Upper lobe of left lung (tissue), 6 donors: ENCODE results near the gene MSH3. TPM values are rescaled to one million over a fixed set of nuclear protein-coding genes. Genes with fewer than 3 reads are reported as not detected.

Source experiments
- ATAC-seq, 2 donors: fragments of 200-7000 bp; cut with Tn5 transposase; one replicate each; pipeline ENCODE4 v1.9.1; 2022; ENCODE audit warnings: mild to moderate bottlenecking in 2 of 2, moderate library complexity in 2 of 2; ENCODE audit not compliant: low FRiP score in 2 of 2
- DNase-seq, 2 donors: peaks; one replicate each; pipeline ENCODE4 v3.0.0-alpha.2; 2019 to 2020
- H3K27ac ChIP-seq, 4 donors: fragments of 200-600 bp; sonication (generic); one replicate each; pipeline ENCODE4 v1.5.1; 2016 to 2019
- H3K27me3 ChIP-seq, 4 donors: fragments of 200-600 bp; sonication (generic); one replicate each; pipeline ENCODE4 v1.5.1; 2017 to 2019
- H3K36me3 ChIP-seq, 4 donors: fragments of 200-600 bp; sonication (generic); one replicate each; pipeline ENCODE4 v1.5.1; 2016 to 2019
- H3K4me1 ChIP-seq, 4 donors: fragments of 200-600 bp; sonication (generic); one replicate each; pipeline ENCODE4 v1.5.1; 2018 to 2019
- H3K4me3 ChIP-seq, 4 donors: fragments of 200-600 bp; sonication (generic); one replicate each; pipeline ENCODE4 v1.5.1; 2017 to 2019; ENCODE audit warnings: mild to moderate bottlenecking in 2 of 4, moderate library complexity in 1 of 4
- H3K9me3 ChIP-seq, 4 donors: fragments of 200-600 bp; sonication (generic); one replicate each; pipeline ENCODE4 v1.5.1; 2018 to 2019
- EP300 ChIP-seq, 4 donors: sonication (generic); formaldehyde crosslinking; IDR thresholded peaks; one replicate each; pipeline ENCODE4 v1.5.1; 2017; ENCODE audit warnings: antibody characterized with exemption in 4 of 4, control low read depth in 2 of 4
- POLR2A ChIP-seq, 4 donors: fragments of 450-650 bp; IDR thresholded peaks; one replicate each; pipeline ENCODE4 v1.5.1; 2016 to 2017; ENCODE audit warnings: antibody characterized with exemption in 4 of 4, mild to moderate bottlenecking in 2 of 4
- POLR2AphosphoS5 ChIP-seq, 2 donors: sonication (generic); formaldehyde crosslinking; IDR thresholded peaks; one replicate each; pipeline ENCODE4 v1.5.1; 2017; ENCODE audit warnings: antibody characterized with exemption in 2 of 2
- WGBS, 2 donors: methylation state at CpG; one replicate each; pipeline ENCODE4 v1.1.5; 2017 to 2018; 5-methylcytosine and 5-hydroxymethylcytosine counted together
- total RNA-seq, 6 donors: library from RNA; depleted of rRNA in 4 of 6; stranded (reverse); fragments of >200 nt in 4 of 6; gene quantifications; one replicate each; pipeline versions ENCODE4 v1.1.0 to v1.2.1, GENCODE V29; 2016 to 2021
- TF ChIP-seq, protein P1 (sequence below), 6 experiments: fragments of 450-650 bp in 4 of 6; fragments of 200-600 bp in 2 of 6; sonication (generic) in 2 of 6; IDR thresholded peaks; one replicate each; pipeline ENCODE4 v1.5.1; 2016 to 2019; ENCODE audit warnings: antibody characterized with exemption in 6 of 6
- donor health status: DM: no; HTN: no; CAD: no; lungs with moderate emphysema.
- donor health status: DM: no; HTN: yes; CAD: no; lungs with severe emphysema.

The MSH3 gene
- total RNA-seq, 6 donors from 2014 or later: 9.0 to 17.3 (median 12.5) TPM

GRCh38 chr5:80715887-80716286, 61.4 kb downstream of the MSH3 start:
- Histone ChIP-seq H3K4me1 (no peaks in the 10 kb centered on the region), H3K36me3 (peaks cover 0 to 10% (median 4%) of the 10 kb centered on the region in 4 donors), H3K9me3 (peaks cover 2 to 7% (median 5%) of the 10 kb centered on the region in 4 donors), H3K27me3 (no peaks in the 10 kb centered on the region), H3K4me3 (no peak overlapping the region), H3K27ac (no peak overlapping the region)
- no peak for ATAC-seq
- TF ChIP-seq POLR2AphosphoS5 (IDR thresholded peaks at IDR 0.05) (no peak), POLR2A (IDR thresholded peaks at IDR 0.05) (no peak), EP300 (IDR thresholded peaks at IDR 0.05) (no peak)
- TF ChIP-seq, protein P1, sequence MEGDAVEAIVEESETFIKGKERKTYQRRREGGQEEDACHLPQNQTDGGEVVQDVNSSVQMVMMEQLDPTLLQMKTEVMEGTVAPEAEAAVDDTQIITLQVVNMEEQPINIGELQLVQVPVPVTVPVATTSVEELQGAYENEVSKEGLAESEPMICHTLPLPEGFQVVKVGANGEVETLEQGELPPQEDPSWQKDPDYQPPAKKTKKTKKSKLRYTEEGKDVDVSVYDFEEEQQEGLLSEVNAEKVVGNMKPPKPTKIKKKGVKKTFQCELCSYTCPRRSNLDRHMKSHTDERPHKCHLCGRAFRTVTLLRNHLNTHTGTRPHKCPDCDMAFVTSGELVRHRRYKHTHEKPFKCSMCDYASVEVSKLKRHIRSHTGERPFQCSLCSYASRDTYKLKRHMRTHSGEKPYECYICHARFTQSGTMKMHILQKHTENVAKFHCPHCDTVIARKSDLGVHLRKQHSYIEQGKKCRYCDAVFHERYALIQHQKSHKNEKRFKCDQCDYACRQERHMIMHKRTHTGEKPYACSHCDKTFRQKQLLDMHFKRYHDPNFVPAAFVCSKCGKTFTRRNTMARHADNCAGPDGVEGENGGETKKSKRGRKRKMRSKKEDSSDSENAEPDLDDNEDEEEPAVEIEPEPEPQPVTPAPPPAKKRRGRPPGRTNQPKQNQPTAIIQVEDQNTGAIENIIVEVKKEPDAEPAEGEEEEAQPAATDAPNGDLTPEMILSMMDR (IDR thresholded peaks at IDR 0.05): no peak
- DNase-seq: no peak
- 79 to 94% methylated on average over 2 of the region's 2 CpGs for WGBS, 2 donors

- ATAC-seq (no peak), DNase-seq (no peak)
- peaks cover 0 to 10% (median 0%) of the 10 kb centered on the region in 4 donors for H3K36me3 ChIP-seq
- H3K4me1 ChIP-seq: no peaks in the 10 kb centered on the region
- H3K9me3 ChIP-seq: peaks cover 2 to 7% (median 5%) of the 10 kb centered on the region in 4 donors
- no peak overlapping the region for H3K27ac ChIP-seq
- no peaks in the 10 kb centered on the region for H3K27me3 ChIP-seq
- 84 to 86% methylated on average over 2 of the region's 2 CpGs for WGBS, 2 donors
- TF ChIP-seq EP300 (IDR thresholded peaks at IDR 0.05) (no peak), POLR2A (IDR thresholded peaks at IDR 0.05) (no peak), POLR2AphosphoS5 (IDR thresholded peaks at IDR 0.05) (no peak)
- TF ChIP-seq, protein P1 (IDR thresholded peaks at IDR 0.05): no peak
- H3K4me3 ChIP-seq: no peak overlapping the region
Observed at GRCh38 chr5:80720181-80720580, 65.7 kb downstream of the MSH3 start.

GRCh38 chr5:80722916-80723315, 68.5 kb downstream of the MSH3 start:
- ATAC-seq: no peak
- no peak for TF ChIP-seq POLR2AphosphoS5 (IDR thresholded peaks at IDR 0.05)
- no peak for TF ChIP-seq POLR2A (IDR thresholded peaks at IDR 0.05)
- TF ChIP-seq, protein P1 (IDR thresholded peaks at IDR 0.05): no peak
- TF ChIP-seq EP300 (IDR thresholded peaks at IDR 0.05): no peak
- Histone ChIP-seq H3K9me3 (peaks cover 2 to 7% (median 5%) of the 10 kb centered on the region in 4 donors), H3K4me1 (no peaks in the 10 kb centered on the region), H3K36me3 (peaks cover 0 to 36% (median 10%) of the 10 kb centered on the region in 4 donors), H3K27me3 (no peaks in the 10 kb centered on the region), H3K27ac (no peak overlapping the region), H3K4me3 (no peak overlapping the region)
- WGBS, 2 donors: 95 to 96% methylated on average over 7 of the region's 7 CpGs
- DNase-seq: no peak

GRCh38 chr5:80725446-80725845, 71.0 kb downstream of the MSH3 start:
- DNase-seq: no peak
- Histone ChIP-seq H3K4me3 (no peak overlapping the region), H3K27me3 (no peaks in the 10 kb centered on the region), H3K9me3 (peaks cover 0 to under 1% (median under 1%) of the 10 kb centered on the region in 4 donors), H3K27ac (no peak overlapping the region), H3K36me3 (peaks cover 0 to 44% (median 13%) of the 10 kb centered on the region in 4 donors), H3K4me1 (no peaks in the 10 kb centered on the region)
- no peak for TF ChIP-seq POLR2AphosphoS5 (IDR thresholded peaks at IDR 0.05)
- no peak for TF ChIP-seq EP300 (IDR thresholded peaks at IDR 0.05)
- no peak for TF ChIP-seq POLR2A (IDR thresholded peaks at IDR 0.05)
- TF ChIP-seq, protein P1 (IDR thresholded peaks at IDR 0.05): no peak
- no peak for ATAC-seq
- 96% methylated on average over 6 of the region's 6 CpGs for WGBS, 2 donors

DNA sequence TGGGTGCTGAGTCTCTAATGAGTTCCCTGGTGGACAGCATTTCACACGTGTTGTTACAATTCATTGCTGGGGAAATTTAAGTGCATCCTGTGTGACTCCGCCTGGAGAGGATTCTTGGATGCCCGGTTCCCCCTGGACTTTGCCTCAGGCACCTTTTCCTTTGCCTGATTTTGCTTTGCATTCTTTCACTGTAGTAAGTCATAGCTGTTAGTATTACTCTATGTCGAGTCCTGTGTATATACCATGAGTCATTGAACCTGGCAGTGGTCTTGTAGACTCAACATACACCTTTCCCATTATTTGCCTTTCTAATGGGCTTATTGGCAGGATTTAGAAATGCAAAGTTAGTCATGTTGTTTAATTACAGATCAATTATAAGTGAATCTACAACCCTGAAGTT, 82.3 kb downstream of the MSH3 start:
- WGBS, 2 donors: 92 to 96% methylated on average over 4 of the region's 4 CpGs
- Histone ChIP-seq H3K4me1 (no peaks in the 10 kb centered on the region), H3K9me3 (no peaks in the 10 kb centered on the region), H3K36me3 (peaks cover 0 to 3% (median 0%) of the 10 kb centered on the region in 4 donors), H3K27me3 (no peaks in the 10 kb centered on the region), H3K27ac (no peak overlapping the region), H3K4me3 (no peak overlapping the region)
- ATAC-seq (no peak), DNase-seq (no peak)
- TF ChIP-seq EP300 (IDR thresholded peaks at IDR 0.05) (no peak), POLR2A (IDR thresholded peaks at IDR 0.05) (no peak), POLR2AphosphoS5 (IDR thresholded peaks at IDR 0.05) (no peak)
- TF ChIP-seq, protein P1 (IDR thresholded peaks at IDR 0.05): no peak
